Left lobe of liver (tissue), 2 donors: ENCODE data around the gene ROR2. TPM values are rescaled to one million over a fixed set of nuclear protein-coding genes. Genes with fewer than 3 reads are reported as not detected.

Experiments used
- ATAC-seq: fragments of 200-7000 bp; cut with Tn5 transposase; one replicate; pipeline ENCODE4 v1.9.1; 2020; ENCODE audit warnings: mild to moderate bottlenecking, moderate library complexity
- DNase-seq: peaks from one replicate; pipeline ENCODE4 v3.0.0-alpha.2; 2020; ENCODE audit warnings: low spot score
- total RNA-seq: library from RNA; stranded (reverse); gene quantifications from one replicate; pipeline ENCODE4 v1.2.1, GENCODE V29; 2021
- donor health status: DM: no; HTN: no; CAD: no; lungs with moderate emphysema.
- donor health status: DM: no; HTN: yes; CAD: no.

ROR2 gene
- total RNA-seq, 1 donor from 2014 or later = 0.15 TPM

DNA sequence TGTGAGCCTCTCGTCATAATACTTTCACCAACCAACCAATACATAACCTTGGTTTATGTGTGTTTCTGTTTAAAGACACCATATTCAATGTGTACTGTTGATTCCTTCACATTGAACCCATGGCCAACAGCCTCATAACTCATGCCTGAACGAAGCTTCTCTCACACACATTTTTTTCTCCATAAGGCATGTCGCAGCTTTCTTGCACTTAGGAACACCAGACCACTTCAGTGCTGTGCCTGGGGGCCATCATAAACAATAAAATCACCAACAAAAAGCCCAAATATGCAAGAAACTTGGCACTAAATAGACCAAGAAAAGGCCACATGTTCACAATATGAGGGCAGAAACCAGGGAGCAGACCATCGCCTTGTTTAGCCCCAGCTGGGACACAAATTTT lies 192.2 kb downstream of the ROR2 start:
- ATAC-seq (no peak), DNase-seq (no peak)

DNA sequence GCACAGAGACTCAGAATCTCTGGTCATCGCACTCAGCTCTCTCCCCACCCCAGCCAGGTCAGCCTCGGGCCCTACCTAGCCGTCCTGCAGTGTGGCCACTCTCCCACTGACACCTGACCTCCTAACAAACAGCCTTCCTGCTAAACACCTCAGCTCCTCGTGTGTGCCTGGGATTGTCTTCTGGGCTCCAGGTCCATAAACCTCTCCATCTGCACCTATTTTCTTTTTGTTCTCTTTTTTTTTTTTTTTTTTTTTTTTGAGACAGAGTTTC lies 193.6 kb downstream of the ROR2 start:
- ATAC-seq (no peak), DNase-seq (no peak)

DNA sequence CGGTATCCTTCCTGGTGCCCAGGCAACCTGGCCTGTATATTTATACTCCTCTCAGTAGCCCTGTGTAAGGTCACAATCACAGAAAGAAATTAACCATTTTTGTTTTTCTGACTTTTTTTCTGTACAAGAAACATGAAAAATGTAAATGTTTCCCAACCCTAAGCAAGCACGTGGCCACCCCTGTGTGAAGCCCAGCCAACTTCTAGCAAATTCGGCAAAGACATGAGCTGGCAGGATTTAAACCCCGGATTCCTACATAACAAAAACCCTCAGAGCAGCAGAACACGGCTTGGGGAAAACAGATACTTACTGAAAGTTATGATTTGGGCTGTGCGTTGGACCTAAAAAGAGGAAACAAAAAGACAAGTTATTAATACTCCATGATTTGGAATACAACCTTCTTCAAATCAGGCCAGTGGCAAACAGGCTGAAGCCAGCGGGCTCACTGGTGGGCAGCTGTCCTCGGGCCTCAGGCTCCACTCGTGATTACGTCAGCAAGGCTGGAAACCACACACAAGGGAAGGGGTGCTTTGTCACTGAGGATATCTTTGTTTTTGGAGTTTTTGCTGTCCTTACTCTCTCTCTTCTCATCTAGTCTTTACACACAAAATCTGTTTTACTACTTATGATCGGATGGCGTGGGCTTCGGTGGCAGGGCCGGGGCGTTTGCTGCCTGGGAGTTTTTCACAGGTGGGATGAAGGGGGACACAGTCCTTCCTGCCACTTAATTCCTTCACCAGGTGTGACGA lies 194.1 kb downstream of the ROR2 start:
- no peak for DNase-seq
- ATAC-seq = no peak

DNA sequence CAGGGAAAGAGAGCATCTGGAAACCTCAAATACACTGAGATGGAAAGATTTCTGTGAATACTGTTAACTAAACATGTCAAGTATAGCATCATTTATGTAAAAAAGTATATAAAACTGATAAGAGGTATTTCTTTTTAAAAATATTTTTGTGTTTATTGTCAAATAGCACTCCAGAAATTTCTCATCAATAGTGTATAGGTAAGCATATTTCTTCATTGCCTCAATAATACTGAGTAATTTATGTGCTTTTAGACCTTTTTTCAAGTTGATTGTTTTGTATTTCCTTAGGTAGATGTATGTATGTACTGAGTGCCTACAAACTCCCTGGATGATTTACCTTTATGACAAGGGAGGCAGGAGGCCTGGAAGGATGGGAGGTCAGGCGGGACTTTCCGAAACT lies 196.3 kb downstream of the ROR2 start:
- ATAC-seq (no peak), DNase-seq (no peak)

DNA sequence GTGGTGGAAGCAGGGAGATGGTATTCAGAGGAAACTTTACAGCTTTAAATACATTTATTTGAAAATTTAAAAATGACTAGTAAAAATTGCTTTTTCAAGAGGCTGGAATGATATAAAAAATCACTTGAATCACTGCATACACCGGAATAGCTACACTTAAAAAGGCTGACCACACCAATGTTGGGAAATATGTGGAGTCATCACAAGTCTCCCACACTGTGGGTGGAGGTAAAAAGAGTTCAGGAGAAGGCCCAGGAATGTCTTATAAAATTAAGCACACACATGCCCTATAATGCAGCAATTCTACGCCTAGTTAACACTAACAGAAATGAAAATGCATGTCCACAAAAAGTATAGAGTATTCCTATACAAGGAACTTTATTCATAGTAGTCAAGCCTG lies 198.1 kb downstream of the ROR2 start:
- ATAC-seq = no peak
- DNase-seq = no peak

DNA sequence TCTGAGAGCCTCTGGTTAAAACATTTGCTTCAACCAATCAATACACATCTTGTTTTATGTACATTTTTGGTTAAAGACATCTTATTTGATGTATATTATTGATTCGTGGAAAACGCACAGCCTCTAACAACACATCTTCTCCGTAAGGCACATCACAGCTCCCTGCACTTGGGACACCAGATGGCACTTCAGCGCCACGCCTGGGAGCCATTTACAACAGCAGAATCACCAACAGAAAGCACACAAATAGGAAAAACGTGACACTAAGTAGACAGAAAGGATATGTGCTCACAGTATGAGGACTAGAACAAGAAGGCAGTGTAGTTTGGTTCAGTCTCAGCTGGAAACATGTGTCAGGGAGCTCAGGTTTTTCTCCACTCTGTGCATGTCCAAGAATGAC lies 199.7 kb downstream of the ROR2 start:
- ATAC-seq (no peak), DNase-seq (no peak)

DNA sequence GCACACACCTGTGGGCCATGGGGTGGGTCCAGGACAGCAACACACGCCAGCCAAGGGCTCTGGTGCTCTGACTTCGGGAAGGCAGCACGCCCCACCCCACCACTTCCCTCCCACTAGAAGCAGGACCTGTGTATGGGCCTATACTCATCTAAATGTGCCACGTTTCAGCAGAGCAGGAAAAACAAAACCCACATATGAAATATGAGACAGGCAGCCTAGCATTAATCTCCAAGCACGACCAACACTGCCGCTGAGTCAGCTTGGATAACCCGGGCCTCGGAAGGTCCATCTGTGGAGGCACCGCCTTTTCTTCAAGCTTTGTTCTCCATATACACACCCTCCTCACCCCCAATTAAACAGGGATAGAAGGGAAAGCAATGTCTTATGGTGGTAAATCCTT lies 203.1 kb downstream of the ROR2 start:
- DNase-seq (no peak), ATAC-seq (no peak)

DNA sequence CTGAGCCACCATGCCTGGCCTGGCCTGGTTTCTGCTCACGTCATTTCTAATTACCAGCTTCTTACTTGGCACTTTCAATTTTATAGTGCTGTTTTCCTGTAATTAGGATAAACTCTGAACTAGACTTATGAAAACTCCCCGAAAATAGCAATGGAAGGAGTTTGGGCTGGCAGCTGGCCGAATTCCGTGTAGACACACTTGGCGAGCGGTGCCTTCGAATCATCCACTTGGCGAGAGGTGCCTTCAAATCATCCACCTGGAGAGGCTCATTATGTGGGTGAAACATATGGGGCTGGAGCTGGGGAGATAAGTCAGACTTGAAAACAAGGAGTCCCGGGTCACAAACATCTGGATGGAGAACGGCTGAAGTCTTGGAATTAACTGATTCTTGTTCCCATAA lies 203.7 kb downstream of the ROR2 start:
- DNase-seq (no peak), ATAC-seq (no peak)

DNA sequence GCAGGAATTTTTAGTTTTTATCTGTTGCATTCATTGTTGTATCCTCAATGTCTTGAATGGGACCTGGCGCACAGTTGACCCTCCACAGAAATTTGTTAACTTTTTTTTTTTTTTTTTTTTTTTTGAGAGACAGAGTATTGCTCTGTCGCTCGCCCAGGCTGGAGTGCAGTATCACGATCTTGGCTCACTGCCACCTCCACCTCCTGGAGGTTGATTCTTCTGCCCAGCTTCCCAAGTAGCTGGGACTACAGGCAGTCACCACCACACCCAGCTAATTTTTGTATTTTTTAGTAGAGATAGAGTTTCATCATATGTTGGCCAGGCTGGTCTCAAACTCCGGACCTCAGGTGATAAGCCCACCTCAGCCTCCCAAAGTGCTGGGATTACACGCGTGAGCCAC lies 205.9 kb downstream of the ROR2 start:
- ATAC-seq = no peak
- no peak for DNase-seq

DNA sequence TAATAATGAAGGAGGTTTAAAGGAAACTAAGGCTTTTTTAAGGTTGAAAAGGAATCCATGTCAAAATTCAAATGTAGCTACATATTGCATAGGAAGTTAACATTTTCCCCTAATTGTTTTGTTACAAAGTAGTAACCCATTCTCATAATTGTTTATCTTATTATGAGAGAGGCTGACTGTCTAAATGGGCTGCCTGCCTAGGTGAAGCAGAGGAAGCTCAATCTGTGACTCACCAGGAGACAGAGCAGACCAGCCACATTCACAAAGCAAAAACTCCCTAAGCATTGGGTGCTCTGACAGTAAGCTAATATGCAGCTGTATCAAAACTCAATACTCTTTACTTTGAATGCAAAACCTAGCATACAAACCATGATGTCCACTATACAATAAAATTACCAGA lies 208.5 kb downstream of the ROR2 start:
- no peak for ATAC-seq

DNA sequence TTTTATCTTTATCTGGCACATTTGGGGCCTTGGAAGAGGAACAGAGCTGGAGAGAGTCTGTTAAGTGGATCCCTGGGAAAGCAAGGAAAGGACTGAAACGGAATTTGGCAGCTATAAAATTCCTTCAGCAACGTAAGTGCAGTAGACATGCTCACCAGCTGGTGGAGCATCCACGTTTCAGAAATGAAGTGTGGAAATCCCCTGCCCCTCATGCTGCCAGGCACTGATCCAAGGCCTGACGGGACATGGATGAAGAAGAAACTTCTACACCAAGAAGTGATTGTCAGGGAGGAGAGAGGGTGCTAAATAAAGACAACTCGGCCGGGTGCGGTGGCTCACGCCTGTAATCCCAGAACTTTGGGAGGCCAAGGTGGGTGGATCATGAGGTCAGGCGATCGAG lies 209.3 kb downstream of the ROR2 start:
- ATAC-seq (no peak), DNase-seq (no peak)

More for the DNA sequence above, 208.5 kb downstream of the ROR2 start:
- DNase-seq = no peak

DNA sequence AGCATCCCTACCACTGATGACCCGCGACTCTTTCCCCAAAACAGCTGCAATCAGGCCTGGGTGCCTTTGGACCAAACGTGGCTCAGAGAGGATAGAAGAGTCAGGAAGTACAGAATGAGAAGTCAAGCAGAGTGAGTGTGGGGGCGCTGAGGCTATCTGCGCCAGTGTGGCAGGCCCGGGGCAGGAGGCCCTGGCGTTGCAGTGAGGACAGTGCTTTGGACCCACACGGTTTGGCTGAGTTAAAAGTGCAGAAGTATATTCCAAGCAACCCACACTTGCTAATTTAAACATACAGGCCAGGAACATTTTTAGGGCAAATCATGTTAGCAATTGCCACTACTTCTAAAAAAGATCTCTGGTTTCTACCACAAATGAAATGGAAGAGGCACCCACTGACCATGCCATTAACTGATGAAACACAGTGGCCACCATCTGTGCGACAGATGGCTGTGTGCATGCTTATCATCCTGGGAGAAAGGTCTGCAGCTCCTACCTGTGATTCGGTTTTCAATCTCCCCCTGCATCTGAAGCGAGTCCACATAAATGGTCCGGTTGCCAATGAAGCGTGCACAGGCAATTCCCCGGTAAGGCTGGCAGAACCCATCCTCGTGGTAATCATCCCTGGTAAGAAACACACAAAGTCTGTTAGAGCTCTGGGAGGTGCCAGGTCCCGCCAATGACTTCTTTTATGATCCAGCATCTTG lies 213.0 kb downstream of the ROR2 start:
- no peak for DNase-seq

DNA sequence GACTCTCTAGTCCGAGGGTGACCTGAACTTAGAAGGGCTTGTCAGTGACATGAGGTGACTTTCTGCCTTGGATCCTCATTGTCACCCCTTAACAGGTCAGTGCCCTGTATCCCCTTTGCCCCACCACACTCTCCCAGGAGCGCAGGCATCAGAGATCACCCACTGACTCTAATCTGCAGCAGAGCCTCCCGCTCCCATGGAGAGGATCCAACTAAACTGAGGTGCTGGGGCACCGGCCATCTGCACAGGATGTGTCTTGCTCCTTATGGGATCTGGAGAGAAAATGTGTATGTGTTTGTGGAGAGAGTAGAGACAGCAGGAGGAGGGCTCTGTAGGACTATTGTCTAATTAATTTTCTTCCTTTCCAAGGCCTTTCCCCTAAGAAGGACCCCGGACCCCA lies 213.7 kb downstream of the ROR2 start:
- DNase-seq (no peak), ATAC-seq (no peak)

More for the DNA sequence above, 213.0 kb downstream of the ROR2 start:
- ATAC-seq = no peak

DNA sequence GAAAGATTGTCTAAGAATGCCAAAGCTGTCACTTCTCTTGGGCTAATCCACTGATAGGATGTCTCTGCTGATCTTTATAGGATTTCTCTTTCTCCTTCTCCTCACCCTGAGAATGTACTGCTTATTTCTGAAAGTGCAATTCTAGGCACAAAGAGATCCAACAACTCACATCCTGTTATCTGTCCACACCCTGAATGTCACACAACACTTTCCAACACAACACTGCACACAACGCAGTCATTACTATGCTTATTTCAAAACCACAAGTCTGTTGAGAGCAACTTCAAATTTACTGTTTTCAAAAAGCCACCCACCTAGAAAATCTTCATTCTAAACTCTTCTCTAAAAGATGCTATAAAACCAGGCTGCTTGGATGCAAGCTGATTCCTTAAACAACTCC lies 215.0 kb downstream of the ROR2 start:
- ATAC-seq = no peak
- DNase-seq = no peak

DNA sequence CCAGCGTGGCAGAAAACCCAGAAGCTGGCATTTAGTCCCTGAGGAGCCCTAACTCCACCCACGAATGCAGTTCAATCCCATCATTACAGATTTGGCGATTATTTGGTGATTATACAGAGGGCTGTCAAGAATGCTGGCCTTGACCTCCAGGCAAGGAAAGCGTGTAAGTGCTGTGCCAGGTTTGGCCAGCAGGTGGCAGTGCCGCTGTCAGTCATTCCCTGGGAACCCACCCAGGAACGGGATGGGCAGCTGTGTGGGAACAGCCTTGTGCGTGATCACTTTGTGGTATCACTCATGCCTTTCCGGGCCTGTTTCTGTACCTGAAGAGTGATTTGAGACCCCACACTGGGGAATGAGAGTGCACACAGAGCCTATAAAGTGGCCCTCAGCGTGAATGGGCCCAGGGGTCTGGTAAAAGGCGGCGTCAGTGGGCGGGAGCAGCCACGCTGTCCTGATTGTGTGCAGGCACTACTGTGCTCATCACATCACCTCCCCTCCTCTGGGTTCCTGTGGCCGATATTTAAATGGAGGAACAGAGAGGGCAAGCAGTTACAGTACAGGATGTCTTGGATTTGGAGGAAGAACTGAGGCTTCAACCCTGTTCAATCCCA lies 215.6 kb downstream of the ROR2 start:
- DNase-seq = peak; percentile 62
- ATAC-seq = peak; percentile 95

DNA sequence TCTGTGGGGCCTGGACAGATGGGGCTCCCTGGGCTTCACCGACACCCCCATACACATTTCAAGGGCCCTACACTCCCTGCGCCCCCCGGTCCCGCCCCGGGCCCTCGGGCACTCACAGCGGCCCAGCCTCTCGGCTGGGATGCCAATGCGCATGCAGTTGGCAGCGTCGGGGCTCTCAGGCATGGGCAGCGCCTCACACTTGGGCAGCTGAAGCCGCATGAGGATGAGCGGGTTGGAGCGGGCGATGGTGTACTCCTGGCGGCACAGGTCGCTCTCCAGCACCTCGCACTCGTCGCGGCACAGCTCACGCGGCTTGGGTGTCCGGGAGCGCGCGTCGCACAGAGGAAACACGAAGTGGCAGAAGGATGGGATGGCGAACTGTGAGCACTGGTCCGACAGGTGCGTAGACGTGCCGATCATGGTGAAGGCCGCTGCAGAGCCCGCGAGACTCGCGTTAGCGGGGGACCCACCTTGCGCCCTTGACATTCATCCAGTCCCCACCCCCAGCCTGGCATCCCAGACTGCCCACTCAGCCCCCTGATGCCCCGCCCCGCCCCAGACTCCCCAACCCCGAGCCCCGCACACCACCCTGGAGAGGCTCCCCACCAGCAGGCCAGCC lies 216.9 kb downstream of the ROR2 start:
- no peak for ATAC-seq
- no peak for DNase-seq

DNA sequence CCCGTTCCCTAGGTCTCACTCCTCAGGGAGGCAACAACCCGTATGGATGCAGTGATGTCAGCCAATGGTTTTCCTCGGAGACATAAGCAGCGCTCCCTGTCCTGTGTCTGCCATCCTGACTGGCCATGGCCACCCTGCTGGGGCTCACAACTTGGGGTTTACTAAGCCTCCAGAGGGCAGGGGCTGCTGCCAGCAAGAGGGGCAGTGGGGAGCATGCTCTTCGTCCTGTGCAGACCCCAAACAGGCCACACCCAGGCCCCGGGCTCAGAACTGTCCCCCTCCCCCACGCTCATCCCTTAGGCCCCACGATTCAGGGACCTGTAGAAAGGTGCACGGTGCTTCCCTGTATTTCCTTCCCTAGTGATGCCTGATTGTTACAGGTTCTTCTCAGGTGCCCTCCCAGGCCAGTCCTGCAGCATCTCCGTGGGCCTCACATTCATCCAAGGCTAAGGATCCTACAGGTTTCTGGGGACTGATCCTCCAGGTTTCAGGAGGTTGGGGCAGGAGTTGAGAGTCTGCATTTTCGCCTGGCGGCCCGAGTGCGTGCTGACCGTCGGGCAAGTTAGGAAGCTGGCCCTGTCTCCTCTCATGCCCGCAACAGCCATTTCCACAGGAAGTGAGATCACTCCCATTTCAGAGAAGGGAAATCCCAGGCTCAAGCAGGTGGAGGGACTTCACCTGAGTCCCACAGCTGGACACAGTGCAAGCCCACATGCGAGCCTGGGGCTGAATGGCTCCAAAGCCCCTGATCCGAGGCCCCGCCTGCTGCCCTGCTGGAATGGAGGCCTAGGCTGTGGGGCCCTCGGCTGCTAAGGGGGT lies 217.6 kb downstream of the ROR2 start:
- ATAC-seq = no peak
- no peak for DNase-seq

DNA sequence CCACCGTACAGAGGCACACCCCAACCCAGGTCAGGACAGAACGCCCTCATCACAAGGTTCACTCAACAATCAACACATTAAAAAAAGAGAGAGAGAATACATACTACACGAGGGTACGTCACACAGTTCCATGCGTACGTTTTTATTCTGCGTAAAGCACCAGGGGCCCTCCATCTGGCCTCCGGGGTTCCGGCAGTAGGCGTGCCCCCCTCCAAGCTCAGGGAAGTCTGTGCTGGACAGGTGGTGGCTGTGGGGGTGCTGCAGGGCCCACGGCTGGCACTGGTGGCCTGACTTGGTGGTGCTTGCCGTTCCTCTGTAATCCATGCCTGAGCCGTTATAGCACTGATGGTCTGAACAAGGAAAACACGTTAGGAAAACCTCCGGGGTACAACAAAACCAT lies 219.2 kb downstream of the ROR2 start:
- DNase-seq (no peak), ATAC-seq (no peak)

DNA sequence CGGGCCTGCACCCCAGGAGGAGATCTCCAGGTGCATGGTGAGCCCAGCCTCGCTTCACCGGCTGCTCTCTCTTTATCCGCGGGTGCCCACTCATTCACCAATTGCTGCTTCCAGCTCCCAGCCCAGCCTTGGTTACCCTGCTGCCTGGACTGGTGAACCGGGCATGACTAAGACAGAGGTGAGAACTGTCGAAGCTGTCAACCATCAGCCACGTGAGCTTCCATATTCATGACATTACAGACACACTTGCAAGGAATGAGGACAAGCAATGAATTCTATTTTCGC lies 220.5 kb downstream of the ROR2 start:
- no peak for ATAC-seq

DNA sequence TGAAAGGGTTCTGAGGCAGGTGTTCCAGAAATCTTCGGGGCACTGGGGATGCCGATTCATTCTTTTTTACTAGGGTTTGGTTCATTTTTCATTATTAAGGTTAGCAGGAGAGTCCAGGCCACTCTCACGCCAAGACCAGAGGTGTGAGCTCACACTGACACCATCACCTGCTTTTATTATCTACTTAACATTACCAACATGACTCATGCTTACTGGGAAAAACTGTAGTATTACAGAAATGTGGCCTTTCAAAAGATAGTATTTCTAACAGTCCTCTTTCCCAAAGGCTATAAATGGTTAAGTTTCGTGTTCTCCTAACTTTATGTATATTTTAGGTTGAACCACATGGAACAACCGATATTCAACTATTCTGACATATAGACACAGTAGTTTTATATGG lies 222.1 kb downstream of the ROR2 start:
- no peak for ATAC-seq
- DNase-seq = no peak

More for the DNA sequence above, 220.5 kb downstream of the ROR2 start:
- DNase-seq = no peak

DNA sequence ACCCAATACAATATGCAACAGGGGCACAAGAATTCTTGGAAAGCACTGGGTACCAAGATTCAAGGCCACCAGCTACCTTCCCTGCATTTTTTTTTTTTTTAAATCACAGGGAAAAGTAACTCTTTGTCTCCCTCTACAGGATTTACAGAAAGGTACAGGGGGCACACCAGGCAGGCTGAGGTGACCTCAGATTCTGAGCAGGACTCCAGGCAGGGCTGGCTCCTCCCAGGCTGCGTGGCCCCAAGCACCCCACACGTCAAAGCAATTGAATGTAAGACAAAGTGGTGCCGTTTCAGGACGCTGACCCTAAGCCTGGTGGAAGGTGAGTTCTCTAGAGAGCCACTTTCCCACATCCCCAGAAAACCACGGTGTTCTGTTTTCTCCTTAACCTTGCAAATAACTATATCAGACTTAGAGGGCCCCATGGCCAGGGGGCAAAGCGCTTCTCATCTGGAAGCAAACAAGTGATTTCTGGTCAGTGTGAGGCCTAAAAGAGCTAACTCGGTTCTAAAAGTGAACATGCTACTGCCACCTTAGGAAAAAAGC lies 222.6 kb downstream of the ROR2 start:
- DNase-seq (no peak), ATAC-seq (peak; percentile 88)
